T-helper 22 cell (primary cell): ENCODE measurements around the gene NFIA.

Experiments
- DNase-seq: peaks from one replicate; pipeline ENCODE4 v3.0.0-alpha.2; 2020; ENCODE audit warnings: low read depth

NFIA gene

GRCh38 chr1:61498342-61498741, 416.0 kb downstream of the NFIA start:
- no peak for DNase-seq

GRCh38 chr1:61501971-61502916, 419.9 kb downstream of the NFIA start:
- DNase-seq, result no peak

GRCh38 chr1:61504305-61504704, 421.9 kb downstream of the NFIA start:
- no peak for DNase-seq

GRCh38 chr1:61504852-61505390, 422.6 kb downstream of the NFIA start:
- DNase-seq, result no peak

- no peak for DNase-seq
Observed at GRCh38 chr1:61506236-61506635, 423.9 kb downstream of the NFIA start.

GRCh38 chr1:61506944-61507500, 424.7 kb downstream of the NFIA start:
- no peak for DNase-seq
